22Rv1 (cell line): ENCODE data around the gene CFAP70.
A peak's percentile ranks its signal among the peaks of the same experiment; 100 is the strongest.

Experiments used
- H3K27ac ChIP-seq: fragments of 450-650 bp; 2 replicates; pipeline ENCODE4 v1.5.1; 2017
- CTCF ChIP-seq: fragments of 450-650 bp; IDR thresholded peaks from 2 replicates; pipeline ENCODE4 v1.5.1; 2017; ENCODE audit warnings: mild to moderate bottlenecking
- ZFX ChIP-seq: fragments of 450-650 bp; IDR thresholded peaks from 2 replicates; pipeline ENCODE4 v1.6.1; 2017; ENCODE audit warnings: antibody characterized with exemption, borderline replicate concordance

The CFAP70 gene

GRCh38 chr10:73358331-73359279 is at the start of gene CFAP70:
CFAP70 (minus strand) TSS chr10:73358864; CDS start chr10:73354796, 4,068 bp downstream.
- peak within 1 kb of the TSS; percentile 68 for H3K27ac ChIP-seq
- TF ChIP-seq ZFX: no peak
- no peak for TF ChIP-seq CTCF

- TF ChIP-seq CTCF (no peak), ZFX (no peak)
Observed at GRCh38 chr10:73408061-73408460, 49.4 kb upstream of the CFAP70 start.

GRCh38 chr10:73407495-73407894 is 48.8 kb upstream of the CFAP70 start:
- TF ChIP-seq ZFX: no peak
- TF ChIP-seq CTCF: no peak
- H3K27ac ChIP-seq: no peak overlapping the region

More at GRCh38 chr10:73408061-73408460, 49.4 kb upstream of the CFAP70 start:
- no peak overlapping the region for H3K27ac ChIP-seq

DNA sequence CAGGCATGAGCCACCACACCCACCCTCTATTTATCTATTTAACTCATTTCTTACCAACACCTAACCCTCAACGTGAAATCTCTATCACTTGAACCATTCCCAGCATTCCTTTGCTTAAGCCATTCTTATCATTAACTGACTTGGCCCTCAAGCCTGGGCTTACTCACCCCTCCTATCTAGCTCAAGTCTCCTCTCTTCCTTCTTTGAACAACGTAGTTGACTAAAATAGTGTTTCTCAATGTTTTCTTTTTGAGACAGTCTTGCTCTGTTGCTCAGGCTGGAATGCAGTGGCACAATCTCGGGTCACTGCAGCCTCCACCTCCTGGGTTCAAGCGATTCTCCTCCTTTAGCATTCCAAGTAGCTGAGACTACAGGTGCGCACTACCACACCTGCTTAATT is 48.2 kb upstream of the CFAP70 start:
- no peak overlapping the region for H3K27ac ChIP-seq
- TF ChIP-seq CTCF: no peak
- no peak for TF ChIP-seq ZFX

DNA sequence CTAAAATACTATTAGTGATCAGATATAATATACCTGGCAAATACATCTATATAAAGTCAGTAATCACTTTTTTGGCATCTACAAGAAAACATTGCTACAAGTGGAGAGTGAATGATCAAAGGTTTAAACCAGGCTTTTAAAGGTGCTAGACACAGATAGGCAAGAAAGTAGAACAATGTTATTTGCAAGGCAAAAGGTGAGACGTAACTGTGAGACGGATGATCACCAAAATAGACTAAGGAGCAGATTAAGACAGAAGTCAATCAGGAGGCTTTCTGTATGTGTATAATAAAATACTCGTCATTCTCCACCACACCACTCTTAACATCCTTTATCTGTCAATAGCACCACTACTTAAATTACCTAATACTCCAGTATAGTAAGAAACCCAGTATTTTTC is 46.9 kb upstream of the CFAP70 start:
- no peak overlapping the region for H3K27ac ChIP-seq
- TF ChIP-seq CTCF (no peak), ZFX (no peak)

DNA sequence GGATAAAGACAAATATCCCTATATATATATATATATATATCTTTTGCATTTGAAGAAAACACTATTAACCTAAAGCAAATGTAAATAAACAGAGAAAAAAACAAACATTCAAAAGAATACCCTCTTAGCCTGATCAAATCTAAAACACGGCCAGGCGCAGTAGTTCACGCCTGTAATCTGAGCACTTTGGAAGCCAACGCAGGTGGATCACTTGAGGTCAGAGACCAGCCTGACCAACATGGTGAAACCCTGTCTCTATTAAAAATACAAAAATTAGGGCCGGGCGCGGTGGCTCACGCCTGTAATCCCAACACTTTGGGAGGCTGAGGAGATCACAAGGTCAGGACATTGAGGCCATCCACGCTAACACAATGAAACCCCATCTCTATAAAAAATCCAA is 46.0 kb upstream of the CFAP70 start:
- no peak for TF ChIP-seq ZFX
- no peak for TF ChIP-seq CTCF
- H3K27ac ChIP-seq: no peak overlapping the region

GRCh38 chr10:73401636-73402035 is 43.0 kb upstream of the CFAP70 start:
- H3K27ac ChIP-seq: no peak overlapping the region
- TF ChIP-seq ZFX: no peak
